GM21717 (cell line): ENCODE results near the gene THPO.
A peak's percentile ranks its signal among the peaks of the same experiment; 100 is the strongest.

ENCODE experiments used
- ATAC-seq: cut with Tn5 transposase; IDR thresholded peaks from one replicate; pipeline ENCODE4 v1.9.1; 2021; ENCODE audit warnings: mild to moderate bottlenecking, moderate library complexity; ENCODE audit not compliant: unreplicated experiment

Gene THPO

GRCh38 chr3:184377882-184378445 is at the start of gene THPO:
Gene THPO, minus strand, starts transcription at chr3:184378207. Its CDS starts 1,948 bp downstream, at chr3:184376259.
- ATAC-seq: no peak

- no peak for ATAC-seq
Observed at GRCh38 chr3:184426691-184427141, 48.7 kb upstream of the THPO start.

DNA sequence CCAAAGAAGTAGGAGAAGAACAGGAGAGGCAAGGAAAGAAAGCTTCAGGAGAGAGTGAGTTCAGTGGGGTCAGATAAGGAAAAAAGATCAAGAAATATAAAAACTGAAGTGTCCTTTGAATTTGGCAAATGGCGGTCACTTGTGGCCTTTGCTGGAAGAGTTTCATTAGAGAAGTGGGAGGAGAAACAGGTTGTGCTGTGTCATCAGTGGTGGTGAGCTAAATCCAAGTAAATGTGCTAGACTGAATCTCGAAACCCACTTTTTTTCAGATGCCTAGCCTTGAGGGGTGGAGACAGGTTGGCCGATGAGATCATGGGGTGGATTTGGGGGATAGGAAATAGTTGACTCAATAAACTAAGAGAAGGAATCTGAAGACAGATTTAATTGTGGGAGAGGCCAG is 45.6 kb upstream of the THPO start:
- no peak for ATAC-seq

GRCh38 chr3:184419171-184419570 is 41.2 kb upstream of the THPO start:
- no peak for ATAC-seq

GRCh38 chr3:184417619-184418327 is 39.8 kb upstream of the THPO start:
- ATAC-seq: peak; percentile 78

DNA sequence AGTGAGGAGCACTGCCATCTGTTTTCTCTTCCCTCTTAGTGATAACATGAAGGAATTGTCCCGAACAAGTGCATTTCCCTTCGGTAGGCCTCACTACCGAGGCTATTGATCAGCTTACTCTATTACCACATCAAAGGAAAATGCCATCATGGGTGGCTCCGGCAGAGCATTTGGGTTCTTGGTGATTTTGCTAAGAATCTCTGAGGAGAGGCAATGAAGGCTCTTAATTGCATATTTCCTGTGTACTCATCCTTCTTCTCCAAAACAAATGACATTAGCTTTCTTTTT is 37.1 kb upstream of the THPO start:
- no peak for ATAC-seq

DNA sequence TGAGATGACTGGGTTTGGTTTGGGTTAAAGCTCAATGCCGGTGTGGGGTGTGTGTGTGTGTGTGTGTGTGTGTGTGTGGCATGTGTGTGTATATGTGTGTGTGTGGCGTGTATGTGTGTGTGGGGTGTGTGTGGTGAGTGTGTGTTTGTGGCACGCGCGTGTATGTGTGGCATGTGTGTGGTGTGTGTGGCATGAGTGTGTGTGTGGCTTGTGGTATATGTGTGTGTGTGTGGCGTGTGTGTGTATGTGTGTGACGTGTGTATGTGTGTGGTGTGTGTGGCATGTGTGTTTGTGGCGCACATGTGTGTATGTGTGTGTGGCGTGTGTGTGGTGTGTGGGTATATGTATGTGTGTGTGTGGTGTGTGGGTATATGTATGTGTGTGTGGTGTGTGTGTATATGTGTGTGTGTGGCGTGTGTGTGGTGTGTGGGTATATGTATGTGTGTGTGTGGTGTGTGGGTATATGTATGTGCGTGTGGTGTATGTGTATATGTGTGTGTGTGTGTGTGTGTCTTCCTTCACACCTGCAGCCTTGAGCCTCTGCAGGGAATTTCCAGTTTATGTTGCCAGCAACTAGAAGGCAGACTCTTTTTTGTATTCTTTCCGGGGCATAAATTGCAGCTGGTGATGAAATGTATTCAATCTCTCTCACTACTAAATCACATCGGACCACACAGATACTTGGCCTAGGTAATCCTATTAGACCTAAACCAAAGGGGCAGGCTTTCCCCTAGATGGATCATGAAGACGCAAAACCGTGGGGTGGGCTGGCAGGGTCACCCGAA is 36.6 kb upstream of the THPO start:
- ATAC-seq: no peak

- ATAC-seq: no peak
Observed at GRCh38 chr3:184409946-184410500, 32.0 kb upstream of the THPO start.

- no peak for ATAC-seq
Observed at GRCh38 chr3:184409331-184409926, 31.4 kb upstream of the THPO start.

- no peak for ATAC-seq
Observed at GRCh38 chr3:184405075-184406030, 27.3 kb upstream of the THPO start.

DNA sequence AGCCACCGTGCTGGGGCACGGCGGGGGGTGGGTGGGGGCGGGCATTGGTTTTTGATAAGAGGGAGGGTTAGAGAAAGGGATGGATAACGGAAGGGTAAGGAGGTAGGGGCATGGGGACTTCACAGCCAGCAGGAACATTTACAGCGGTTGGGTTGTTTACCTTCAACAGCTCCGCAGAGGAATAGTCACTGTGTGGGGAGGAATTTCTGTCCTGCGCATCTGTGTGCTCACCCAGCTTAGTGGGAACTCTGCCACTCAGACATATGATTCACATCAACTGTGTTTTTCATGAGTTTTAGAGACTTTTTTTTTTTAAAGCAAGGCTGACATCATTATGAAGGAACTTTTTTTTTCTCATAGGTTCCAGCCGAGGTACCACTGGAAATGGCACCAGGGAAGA is 21.4 kb upstream of the THPO start:
- no peak for ATAC-seq

- ATAC-seq: no peak
Observed at GRCh38 chr3:184395320-184395660, 17.3 kb upstream of the THPO start.

DNA sequence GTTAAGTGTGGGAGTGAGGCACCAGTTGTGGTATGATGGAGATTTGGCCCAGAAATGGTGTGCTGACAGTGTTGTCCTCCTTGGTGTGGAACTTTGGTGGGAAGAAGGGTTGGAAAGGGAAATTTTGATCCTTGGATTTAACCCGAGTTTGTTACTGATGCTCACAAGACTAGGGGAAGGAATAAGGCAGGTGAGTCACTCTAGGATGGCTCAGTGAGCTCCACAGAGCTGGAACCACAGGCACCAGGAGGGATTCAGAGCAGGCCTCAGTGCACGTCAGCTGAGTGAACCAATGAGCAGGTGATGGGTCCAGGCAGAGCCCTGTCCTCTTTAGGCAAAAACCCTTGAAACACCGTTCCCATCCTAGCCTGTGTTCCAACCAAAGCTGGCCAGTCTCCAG is 13.3 kb upstream of the THPO start:
- ATAC-seq: no peak

DNA sequence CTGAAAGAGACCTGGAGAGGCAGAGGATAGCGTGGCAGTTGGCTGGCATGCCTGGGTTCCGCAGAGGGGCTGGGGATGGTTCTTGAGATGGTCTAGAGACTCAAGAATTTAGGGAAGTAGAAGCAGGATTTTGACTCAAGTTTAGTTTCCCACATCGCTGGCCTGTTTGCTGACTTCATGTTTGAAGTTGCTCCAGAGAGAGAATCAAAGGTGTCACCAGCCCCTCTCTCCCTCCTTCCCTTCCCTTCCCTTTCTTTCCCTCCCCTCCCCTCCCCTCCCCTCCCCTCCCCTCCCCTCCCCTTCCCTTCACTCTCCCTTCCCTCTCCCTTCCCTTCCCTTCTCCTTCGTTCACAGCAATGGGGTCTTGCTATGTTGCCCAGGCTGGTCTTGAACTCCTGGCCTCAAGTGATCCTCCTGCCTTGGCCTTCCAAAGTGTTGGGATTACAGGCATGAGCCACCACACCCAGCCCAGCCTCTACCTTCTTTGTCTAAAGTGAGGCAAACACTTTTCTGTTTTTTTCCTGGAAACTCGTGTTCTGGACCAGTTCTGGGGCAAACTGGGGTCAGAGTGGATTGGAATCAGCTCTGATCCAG is 12.0 kb upstream of the THPO start:
- no peak for ATAC-seq

- ATAC-seq: no peak
Observed at GRCh38 chr3:184389384-184389783, 11.4 kb upstream of the THPO start.

DNA sequence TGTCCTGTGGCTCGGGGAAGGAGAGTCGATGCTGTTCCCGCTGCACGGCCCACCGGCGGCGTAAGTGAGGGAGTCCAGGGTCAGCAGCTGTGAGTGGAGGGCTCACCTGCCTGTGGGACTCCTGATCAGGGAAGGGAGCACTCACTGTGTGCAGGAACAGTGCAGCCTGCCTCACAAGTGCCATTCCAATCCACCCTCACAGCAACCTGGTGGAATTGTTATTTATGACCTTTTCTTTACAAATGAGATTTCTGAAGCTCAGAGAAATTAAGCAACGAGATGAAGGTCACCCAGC is 10.9 kb upstream of the THPO start:
- ATAC-seq: no peak

DNA sequence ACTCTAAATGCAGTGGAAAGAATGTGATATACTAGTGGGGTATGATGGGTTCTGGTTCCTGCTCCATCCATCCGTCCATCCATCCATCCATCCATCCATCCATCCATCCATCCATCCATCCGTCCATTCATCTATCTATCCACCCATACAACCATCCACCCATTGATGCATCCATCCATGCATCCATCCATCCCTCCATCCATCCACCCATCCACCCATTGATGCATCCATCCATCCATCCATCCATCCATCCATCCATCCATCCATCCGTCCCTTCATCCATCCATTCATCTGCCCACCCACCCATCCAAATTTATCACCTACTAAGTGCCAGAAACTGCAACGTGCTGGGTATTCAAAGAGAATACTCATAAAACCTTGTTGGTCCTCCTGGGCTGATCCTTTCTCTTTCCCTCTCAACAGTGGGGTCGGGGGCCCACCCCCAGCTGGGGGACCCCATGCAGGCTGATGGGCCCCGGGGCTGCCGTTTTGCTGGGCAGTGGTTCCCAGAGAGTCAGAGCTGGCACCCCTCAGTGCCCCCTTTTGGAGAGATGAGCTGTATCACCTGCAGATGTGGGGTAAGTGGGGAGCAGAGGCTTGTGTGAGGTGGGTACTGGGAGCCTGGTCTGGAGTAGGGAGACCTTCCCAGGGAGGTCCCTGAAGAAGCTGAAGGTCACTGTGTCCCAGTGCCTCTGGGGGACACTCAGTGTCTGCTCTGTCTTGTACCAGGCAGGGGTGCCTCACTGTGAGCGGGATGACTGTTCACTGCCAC is 10.3 kb upstream of the THPO start:
- ATAC-seq: no peak

DNA sequence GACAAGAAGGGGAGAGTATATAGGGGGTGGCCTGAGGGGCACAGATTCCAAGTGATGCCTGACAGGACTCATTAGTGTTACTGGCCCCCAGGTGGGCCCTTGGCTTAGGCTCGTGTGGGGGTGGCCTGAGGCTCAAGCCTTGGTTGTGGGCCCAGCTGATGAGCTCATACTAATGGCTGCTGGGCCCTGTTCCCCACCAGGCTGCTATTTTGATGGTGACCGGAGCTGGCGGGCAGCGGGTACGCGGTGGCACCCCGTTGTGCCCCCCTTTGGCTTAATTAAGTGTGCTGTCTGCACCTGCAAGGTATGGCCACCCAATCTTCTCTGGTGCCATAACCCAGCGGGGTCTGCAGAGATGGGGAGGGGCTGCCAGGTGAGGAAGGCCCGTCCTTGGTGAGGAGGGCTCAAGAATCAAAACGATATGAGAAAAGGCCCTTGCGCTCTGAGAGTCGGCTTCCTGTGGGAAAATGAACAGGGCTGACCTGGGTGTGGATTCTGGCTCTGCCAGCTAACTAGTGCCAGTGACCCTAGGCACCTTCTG is 9.2 kb upstream of the THPO start:
- no peak for ATAC-seq

DNA sequence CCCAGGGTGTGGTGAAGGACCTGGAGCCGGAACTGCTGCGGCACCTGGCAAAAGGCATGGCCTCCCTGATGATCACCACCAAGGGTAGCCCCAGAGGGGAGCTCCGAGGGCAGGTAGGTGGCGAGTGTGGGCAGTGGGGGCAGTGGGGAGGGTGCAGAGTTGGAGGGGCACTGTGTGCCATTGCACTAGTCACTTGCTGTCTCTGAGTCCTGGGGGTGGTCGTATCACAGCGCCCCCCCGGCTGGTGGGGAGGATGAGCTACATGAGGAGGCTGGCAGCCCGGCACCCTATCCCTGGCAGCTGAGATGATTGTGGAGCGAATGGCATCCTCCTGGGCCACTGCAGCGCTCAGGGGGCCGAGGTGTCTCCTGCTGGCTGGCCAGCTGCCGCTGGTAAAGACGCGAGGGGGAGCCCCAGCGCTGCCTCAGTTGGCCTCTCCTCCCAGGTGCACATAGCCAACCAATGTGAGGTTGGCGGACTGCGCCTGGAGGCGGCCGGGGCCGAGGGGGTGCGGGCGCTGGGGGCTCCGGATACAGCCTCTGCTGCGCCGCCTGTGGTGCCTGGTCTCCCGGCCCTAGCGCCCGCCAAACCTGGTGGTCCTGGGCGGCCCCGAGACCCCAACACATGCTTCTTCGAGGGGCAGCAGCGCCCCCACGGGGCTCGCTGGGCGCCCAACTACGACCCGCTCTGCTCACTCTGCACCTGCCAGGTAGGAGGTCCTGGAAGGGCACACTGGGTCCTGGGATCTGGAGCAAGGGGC is 8.2 kb upstream of the THPO start:
- no peak for ATAC-seq
